ENCODE results near the gene SPPL2C.

DNA sequence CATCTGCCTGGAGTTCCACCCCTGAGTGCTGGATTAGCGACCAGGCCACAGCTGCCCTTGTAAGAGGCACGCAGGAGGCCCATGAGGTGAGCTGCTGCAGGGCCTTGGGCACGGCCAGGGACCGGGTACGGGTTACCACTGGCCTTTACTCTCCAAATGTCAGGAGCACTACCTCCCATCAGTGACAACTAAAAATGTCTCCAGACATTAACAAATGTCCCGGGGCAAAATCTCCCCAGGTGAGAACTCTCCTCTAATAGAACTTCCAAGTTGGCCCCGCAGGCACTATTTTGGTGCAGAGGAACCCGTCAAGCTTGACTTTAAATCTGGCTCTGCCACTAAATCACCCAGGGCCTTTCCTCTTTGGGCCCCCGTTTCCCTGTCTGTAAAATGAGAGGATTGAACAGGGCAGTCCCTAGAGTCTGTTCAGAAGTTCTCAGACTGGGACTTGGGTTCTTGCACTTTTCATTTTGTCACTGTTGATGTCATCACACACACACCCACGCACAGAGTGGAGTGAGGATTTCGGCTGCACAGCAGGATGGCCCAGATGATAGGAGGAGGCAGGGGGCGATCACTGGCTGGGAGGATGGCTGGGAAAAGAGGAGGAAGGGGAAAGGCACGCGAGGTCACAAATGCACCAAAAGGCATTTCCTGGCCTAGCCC lies 25.1 kb downstream of the SPPL2C start:
- TF ChIP-seq, protein P1, sequence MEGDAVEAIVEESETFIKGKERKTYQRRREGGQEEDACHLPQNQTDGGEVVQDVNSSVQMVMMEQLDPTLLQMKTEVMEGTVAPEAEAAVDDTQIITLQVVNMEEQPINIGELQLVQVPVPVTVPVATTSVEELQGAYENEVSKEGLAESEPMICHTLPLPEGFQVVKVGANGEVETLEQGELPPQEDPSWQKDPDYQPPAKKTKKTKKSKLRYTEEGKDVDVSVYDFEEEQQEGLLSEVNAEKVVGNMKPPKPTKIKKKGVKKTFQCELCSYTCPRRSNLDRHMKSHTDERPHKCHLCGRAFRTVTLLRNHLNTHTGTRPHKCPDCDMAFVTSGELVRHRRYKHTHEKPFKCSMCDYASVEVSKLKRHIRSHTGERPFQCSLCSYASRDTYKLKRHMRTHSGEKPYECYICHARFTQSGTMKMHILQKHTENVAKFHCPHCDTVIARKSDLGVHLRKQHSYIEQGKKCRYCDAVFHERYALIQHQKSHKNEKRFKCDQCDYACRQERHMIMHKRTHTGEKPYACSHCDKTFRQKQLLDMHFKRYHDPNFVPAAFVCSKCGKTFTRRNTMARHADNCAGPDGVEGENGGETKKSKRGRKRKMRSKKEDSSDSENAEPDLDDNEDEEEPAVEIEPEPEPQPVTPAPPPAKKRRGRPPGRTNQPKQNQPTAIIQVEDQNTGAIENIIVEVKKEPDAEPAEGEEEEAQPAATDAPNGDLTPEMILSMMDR (IDR thresholded peaks at IDR 0.05) = no peak
- no peak for TF ChIP-seq POLR2A (IDR thresholded peaks at IDR 0.05)
